Hair follicle dermal papilla cell (primary cell): ENCODE results near the gene ZNF660. TPM values are rescaled to one million over a fixed set of nuclear protein-coding genes. Genes with fewer than 3 reads are reported as not detected.

Experiments used
- total RNA-seq: library from RNA; depleted of rRNA; stranded (reverse); fragments of >200 nt; gene quantifications from 2 replicates; pipeline ENCODE4 v1.2.3, GENCODE V29; 2012

The ZNF660 gene
- total RNA-seq, result 1.7 and 3.9 TPM in 2 replicates

DNA sequence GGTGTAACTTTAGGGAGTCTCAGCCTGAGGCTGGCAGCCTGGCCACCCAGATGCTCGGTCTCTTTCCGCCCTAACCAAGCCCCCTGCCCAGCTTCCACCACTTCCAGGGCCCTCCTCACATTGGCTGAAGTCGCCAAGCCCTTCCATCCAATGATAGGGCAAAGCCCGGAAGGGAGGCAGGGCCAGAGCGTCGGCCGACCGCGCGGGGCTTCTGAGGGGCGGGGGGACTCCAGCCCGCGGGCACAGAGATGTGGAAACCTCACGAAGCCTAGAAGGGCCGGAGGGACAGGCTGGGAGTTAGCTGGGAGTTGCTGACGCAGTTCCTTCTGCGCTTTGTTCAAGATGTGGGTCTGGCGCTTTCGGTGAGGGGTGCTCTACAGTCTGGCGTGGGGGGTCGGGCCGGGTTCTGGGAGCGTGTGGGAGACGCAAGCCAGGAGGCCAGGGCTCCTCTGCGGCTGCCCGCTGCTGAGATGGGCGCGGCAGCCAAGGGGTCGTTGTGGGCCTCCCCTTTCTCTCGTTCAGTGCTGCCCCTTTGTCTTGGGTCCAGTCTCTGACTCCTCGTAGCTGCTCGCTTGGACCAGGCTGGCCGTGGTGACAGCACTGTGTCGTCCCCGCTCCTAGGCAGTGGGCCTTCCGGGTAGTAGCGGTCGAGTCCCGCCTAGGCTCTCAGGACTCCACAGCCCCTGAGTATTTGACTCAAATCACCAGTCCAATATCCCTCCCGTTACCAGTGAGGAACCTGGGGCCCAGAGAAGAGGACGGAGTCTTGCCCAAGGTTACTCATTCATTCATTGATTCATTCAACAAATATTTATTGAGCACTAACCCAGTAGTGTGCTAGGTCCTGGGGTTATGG, at the start of gene ZNF660:
Gene ZNF660 (plus strand): TSS at position 319 of the 856 bp plus-strand sequence. CDS start 9,230 bp downstream, outside the sequence.

DNA sequence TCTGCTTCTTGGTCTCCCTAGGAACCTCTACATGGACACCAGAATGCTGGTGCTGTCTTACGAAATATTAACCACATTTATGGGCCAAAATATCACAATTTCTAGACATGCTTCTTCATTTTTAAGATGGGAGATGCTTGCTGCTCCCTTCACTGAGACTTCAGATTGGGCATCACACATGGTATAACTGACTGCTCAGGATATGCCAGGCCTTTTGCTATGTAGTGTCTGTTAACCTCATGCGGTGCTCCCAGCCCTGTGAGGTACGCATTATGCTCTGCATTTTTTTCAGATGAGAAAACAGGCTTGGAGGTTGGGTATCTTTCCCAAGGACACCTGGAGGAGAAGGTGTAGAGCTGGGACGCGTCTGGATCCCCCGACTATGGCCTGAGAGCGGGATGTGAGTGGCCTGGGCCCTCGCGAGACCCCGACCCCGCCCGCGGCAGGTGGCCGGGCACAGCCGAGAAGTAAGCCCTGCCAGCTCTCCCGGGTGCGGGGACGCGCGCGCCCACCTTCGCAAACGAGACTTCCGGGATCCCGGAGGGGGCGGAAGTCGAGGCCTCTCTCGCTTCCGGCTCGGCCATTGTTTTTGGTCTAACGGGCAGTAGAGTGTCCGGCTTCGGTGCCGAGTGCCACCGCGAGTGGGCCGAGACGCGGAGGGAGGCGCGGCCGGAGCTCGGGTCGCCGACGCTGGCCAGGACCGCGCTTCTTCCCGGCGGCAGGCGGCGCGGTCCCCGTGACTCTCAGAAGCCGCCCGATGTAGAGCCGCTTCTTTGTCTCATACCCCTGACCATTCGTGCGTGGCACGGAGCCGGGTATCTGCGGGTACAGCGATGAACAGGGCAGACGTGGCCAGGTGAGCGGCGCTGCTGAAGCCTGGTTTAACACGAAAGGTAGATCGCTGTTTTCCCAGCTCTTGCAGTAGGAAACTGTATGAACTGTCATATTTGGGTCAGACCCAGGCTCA, 29.9 kb upstream of the ZNF660 start, which contains the start of gene ZKSCAN7:
Gene ZKSCAN7 (plus strand): TSS at position 568 of the 967 bp plus-strand sequence. CDS start 1,855 bp downstream, outside the sequence.

DNA sequence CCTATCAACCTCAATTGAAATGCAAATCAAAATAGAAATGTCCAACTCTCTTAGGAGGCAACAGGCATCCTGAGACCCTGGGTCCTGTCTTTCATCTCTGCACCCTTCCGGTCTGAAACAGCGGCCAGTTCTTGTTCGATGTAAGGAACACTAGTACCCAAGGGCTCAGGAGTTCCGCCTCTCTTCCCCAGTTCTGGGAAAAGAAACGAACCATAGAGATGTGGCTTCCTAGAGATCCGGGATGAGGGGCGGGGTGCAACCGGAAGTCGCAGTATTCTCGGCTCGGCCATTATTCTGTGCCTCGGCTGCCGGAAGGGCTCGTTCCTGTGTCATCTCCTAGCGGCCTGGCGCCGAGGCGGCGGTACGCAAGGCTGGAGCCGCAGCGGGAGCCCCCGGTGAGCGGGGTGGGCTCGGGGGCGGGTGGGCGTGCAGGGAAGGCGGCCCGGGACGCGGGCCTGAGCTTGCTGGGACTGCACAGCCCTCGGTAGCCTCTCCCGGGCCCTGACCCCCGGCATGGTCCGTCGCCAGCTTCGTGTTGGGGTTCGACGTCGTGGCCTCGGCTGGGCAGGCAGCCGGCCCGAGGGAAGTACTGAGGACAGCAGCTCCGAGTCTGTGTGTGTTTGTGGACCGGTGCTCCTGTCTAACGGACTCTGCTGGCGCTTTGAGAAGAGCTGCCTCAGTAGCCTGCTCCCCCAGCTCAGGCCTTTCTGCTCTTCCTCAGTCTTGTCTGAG, 40.2 kb downstream of the ZNF660 start, which contains the start of gene ZNF197:
Gene ZNF197 (plus strand): TSS at position 288 of the 732 bp plus-strand sequence. CDS start 4,119 bp downstream, outside the sequence.

DNA sequence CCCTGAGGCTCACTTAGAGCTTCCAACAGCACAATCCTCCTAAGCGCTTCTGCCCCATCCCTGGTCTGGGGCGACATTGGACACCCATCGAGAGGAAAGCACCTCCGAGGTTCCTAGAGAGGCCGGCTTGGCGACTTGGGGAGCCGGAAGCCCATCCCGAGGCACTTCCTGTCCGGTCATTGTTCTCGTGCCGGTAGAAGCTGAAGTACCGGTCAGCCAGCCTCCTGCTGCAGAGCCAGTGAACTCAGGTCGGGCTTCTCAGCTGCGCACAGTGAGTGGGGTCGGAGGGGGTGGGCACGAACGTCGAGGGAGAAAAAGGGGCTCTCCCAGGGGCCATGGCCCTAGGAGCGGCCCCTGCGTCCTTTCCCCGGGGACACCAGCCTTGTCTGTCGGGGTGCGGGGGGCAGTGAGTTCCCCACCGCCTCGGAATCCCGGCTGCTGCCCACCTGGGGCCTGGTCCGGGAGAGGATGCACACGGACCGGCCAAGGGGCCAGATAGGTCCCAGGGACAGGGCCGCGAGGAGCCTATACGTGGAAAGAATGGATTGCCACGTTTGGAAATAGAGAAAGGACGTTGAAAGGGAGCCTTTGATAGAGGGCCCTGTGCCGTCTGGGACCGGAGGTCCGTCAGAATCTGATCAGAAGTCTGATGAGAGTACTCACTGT, 63.9 kb downstream of the ZNF660 start, which contains the start of gene ZNF35:
Gene ZNF35 (plus strand): TSS at position 169 of the 666 bp plus-strand sequence. CDS start 2,336 bp downstream, outside the sequence.

Other genes starting within 250 kb of the ZNF660 start
- gene TCAIM, start 246.2 kb upstream of the ZNF660 start, total RNA-seq, result 19.4 and 21.9 TPM in 2 replicates
- 9.2 and 10.5 TPM in 2 replicates for gene ZNF445, start 107.3 kb upstream of the ZNF660 start, total RNA-seq
- 7.2 and 10.5 TPM in 2 replicates for gene ZKSCAN7, start 29.8 kb upstream of the ZNF660 start, total RNA-seq
- 19.8 and 19.9 TPM in 2 replicates for gene ZNF197, start 40.1 kb downstream of the ZNF660 start, total RNA-seq
- gene ZNF35, start 63.8 kb downstream of the ZNF660 start, total RNA-seq, result 23.3 and 26.8 TPM in 2 replicates
- 6.6 and 8.8 TPM in 2 replicates for gene ZNF502, start 127.7 kb downstream of the ZNF660 start, total RNA-seq
- 7.0 and 10.4 TPM in 2 replicates for gene ZNF501, start 144.7 kb downstream of the ZNF660 start, total RNA-seq
- 22.5 and 23.5 TPM in 2 replicates for gene KIAA1143, start 176.7 kb downstream of the ZNF660 start, total RNA-seq
- gene KIF15, start 176.8 kb downstream of the ZNF660 start, total RNA-seq, result 1.3 and 1.8 TPM in 2 replicates